GM12865 (cell line): ENCODE results near the gene SSRP1.

Experiments used
- DNase-seq: peaks from one replicate; pipeline ENCODE4 v3.0.0; 2010; ENCODE audit warnings: low read depth
- H3K4me3 ChIP-seq: 2 replicates; pipeline ENCODE4 v1.5.1; 2011; ENCODE audit warnings: mild to moderate bottlenecking, low read depth, low read length, control low read depth
- TF ChIP-seq, protein P1 (sequence below): IDR thresholded peaks from 2 replicates; pipeline ENCODE4 v1.5.1; 2011; ENCODE audit warnings: low read length, control low read depth, low read depth, inconsistent platforms; ENCODE audit not compliant: insufficient read depth; ENCODE audit errors: missing control alignments

SSRP1 gene

DNA sequence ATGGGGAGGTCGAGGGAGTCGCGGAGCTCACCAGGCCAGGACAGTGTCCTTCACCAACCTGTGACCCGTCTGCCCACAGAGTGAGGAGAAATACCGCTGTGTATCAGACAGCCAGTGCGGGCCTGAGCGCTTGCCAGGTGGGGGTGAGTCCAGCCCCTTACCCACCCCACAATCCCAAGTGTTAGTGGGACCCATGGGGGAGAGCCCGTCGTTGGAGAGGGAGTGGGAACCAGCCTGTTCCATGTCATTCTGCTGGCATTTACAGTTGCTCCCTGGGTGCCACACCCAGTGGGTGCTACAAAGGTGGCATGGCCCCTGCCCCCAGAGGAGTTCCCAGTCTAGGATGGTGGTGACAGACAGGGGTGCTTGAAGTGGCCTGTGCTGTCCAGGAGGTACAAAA, 11.6 kb upstream of the SSRP1 start:
- no peak overlapping the region for H3K4me3 ChIP-seq
- no peak for DNase-seq
- TF ChIP-seq, protein P1, sequence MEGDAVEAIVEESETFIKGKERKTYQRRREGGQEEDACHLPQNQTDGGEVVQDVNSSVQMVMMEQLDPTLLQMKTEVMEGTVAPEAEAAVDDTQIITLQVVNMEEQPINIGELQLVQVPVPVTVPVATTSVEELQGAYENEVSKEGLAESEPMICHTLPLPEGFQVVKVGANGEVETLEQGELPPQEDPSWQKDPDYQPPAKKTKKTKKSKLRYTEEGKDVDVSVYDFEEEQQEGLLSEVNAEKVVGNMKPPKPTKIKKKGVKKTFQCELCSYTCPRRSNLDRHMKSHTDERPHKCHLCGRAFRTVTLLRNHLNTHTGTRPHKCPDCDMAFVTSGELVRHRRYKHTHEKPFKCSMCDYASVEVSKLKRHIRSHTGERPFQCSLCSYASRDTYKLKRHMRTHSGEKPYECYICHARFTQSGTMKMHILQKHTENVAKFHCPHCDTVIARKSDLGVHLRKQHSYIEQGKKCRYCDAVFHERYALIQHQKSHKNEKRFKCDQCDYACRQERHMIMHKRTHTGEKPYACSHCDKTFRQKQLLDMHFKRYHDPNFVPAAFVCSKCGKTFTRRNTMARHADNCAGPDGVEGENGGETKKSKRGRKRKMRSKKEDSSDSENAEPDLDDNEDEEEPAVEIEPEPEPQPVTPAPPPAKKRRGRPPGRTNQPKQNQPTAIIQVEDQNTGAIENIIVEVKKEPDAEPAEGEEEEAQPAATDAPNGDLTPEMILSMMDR = no peak

DNA sequence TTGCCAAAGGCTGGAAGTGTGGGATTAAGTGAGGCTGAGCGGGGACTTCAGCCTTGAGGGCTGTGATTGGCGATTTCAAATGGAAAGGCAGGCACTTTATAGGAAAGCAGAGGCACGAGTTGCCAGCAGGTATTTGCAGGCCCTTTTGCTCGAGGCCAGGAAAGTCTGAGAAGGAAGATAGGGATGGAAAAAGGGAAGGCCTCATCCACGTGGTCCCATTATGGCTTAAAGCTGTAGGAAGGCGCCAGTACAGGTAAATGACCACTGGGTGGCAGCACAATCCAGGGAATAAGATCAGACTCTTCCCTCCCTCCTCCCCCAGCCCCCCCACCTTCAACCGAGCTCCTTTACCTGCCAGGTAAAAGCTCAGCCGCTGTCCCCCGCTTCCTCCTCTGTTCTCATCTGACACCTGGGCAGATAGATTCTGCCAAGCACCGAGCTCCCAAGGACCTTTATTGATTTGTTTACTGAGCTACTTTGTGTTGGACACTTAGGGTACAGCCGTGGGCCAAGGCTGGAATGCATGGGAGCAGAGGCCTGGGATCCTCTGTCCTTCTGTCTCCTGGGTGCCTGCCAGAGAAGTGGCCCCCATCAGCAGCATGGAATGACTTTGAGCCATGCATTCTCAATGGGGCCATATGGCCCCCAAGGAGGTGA, 10.0 kb upstream of the SSRP1 start:
- no peak overlapping the region for H3K4me3 ChIP-seq
- TF ChIP-seq, protein P1 = peak; percentile 73
- peak; percentile 76 for DNase-seq

DNA sequence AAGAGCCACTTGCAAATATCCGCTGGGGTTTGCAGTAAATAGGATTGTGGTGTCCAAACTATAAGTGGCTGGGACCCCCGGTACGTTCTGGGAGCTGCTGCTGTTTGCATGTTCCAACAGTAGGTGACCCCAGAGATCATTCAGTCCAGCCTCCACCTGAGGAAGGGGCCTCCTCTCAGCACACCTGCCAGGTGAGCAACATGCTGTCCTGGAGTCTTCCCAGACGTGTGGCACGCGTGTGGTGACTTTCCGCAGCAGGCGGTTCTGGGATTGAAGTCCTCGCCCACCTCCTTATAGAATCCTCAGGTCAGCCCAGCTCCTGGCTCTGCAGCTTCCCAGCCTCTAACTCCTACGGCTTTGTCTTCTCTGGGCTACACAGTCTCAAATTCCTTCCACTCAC, 9.1 kb upstream of the SSRP1 start:
- no peak for DNase-seq
- TF ChIP-seq, protein P1 = no peak
- no peak overlapping the region for H3K4me3 ChIP-seq

DNA sequence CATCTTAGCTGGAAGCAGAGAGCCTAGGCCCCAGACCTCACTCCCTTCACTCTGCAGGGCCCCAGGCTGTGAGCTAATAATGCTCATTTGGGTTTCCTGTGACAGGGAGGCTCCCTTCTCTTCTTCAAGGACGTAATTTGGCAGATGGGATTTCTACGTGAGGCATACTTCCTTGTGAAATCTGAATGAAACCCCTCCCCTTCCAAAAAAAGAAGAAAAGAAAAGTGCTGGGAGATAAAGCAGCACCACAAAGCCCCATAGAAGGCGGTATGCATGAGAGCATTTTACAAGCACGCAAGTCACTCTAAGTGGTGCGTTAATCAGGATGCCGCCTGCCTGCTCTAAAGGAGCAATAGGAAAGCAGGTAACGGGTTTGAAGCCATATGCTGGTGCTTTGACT, 8.1 kb upstream of the SSRP1 start:
- no peak for DNase-seq
- H3K4me3 ChIP-seq = no peak overlapping the region
- TF ChIP-seq, protein P1 = no peak

DNA sequence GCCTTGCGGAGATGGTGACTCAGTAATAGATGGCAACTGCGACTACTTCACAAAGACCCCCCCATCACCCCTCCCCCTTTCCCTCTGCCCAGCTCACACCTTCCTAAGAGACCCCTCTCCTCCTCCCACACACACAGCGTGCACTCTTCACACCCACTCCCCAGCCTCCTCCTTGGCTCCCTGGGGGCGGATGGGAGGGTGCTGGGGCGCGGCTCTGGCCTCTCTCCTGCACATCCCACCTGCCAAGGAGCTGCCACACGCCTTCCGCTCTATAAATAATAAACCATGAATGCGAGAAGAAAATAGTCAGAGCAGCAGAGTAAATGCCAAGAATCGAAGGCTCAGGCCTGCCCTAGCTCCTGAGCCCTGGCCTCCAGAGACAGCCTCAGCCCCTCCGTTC, 7.0 kb upstream of the SSRP1 start:
- no peak overlapping the region for H3K4me3 ChIP-seq
- DNase-seq = no peak
- TF ChIP-seq, protein P1 = no peak

DNA sequence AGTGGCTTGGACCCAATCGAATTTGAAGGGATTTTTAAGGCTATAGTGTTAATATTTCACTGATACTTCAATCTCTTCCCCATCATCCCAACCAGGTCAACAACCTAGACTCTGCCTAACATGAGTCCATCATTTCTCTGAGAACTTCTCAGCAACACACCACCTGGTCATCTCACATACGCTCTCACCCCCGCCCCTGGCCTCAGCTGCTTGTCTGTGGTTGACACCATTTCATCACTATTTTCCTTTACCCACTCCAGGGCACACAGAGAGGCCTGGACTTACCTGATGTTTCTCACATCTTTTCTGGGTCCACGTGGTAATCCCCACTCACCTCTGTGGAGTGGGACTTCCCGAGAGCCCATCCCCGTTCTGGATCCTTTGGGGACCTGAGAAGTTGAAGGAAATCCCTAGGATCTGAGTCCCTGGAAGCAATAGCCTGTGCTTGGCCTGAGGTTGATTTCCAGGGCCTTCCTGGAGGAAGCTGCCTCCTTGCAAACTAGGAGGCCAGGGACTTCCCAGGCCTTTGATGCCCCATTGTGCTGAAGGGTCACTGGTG, 5.6 kb upstream of the SSRP1 start:
- no peak for DNase-seq
- TF ChIP-seq, protein P1 = no peak
- no peak overlapping the region for H3K4me3 ChIP-seq
